ENCODE measurements around the gene MB. TPM values are rescaled to one million over a fixed set of nuclear protein-coding genes. Genes with fewer than 3 reads are reported as not detected.

Gene MB
- polyA plus RNA-seq, 2 of the 4 experiments (the other 2 are of a cell fraction) = 6.9 to 12.1 TPM

- POLR2A ChIA-PET = no interaction called here
- FAIRE-seq (no peak), DNase-seq (ENCODE audit: low read depth in 1 of 2, low spot score in 1 of 2) (no peak), ATAC-seq (no peak)
- H3K4me1 ChIP-seq = no peaks in the 10 kb centered on the region
- CTCF ChIA-PET = no interaction called here
- no peaks in the 10 kb centered on the region for H3K9me3 ChIP-seq
- no peak overlapping the region for H3K4me3 ChIP-seq
- WGBS (ENCODE audit: missing lambda C conversion rate) = 83% methylated on average over 8 of the region's 8 CpGs
- no peak overlapping the region for H3K27ac ChIP-seq
- H3K4me2 ChIP-seq = no peak overlapping the region
- no peak for TF ChIP-seq TFCP2L1 (CRISPR knock-in tag; IDR thresholded peaks at IDR 0.05)
- TF ChIP-seq TP53 (CRISPR knock-in tag; IDR thresholded peaks at IDR 0.05) = no peak
- TF ChIP-seq HOXA7 (CRISPR knock-in tag; IDR thresholded peaks at IDR 0.05) = no peak
- no peak for TF ChIP-seq KDM5A (IDR thresholded peaks at IDR 0.05)
- TF ChIP-seq NR3C1 (IDR thresholded peaks at IDR 0.05) = no peak
Measured at GRCh38 chr22:35576671-35577070, 40.5 kb downstream of the MB start.

- Histone ChIP-seq H3K4me1 (no peaks in the 10 kb centered on the region), H3K9me3 (no peaks in the 10 kb centered on the region), H3K27ac (0 out of 6 replicates have a peak overlapping the region, but pooled peaks of 1 of the 2 experiments have one; percentile 36), H3K4me2 (no peak overlapping the region), H3K4me3 (no peak overlapping the region)
- DNase-seq (ENCODE audit: low read depth in 1 of 2, low spot score in 1 of 2) = no peak
- 100% methylated on average over 5 of the region's 15 CpGs for WGBS (ENCODE audit: missing lambda C conversion rate)
- ChIA-PET POLR2A (no interaction called here), CTCF (interaction anchor here (0.5 to 1.7 kb wide), 4 partner anchors 8 to 529 kb away, joined by 3 to 9 read pairs (median 4); no protein-coding TSS in a partner anchor)
- no peak for FAIRE-seq
- no peak for TF ChIP-seq CEBPB (IDR thresholded peaks at IDR 0.05)
- peak in 1 of 2 experiments; percentile 56; a peak in 3 of 6 replicates for ATAC-seq
Measured at GRCh38 chr22:35575116-35575748, 41.9 kb downstream of the MB start.

GRCh38 chr22:35572556-35572955, 44.6 kb downstream of the MB start:
- POLR2A ChIA-PET = no interaction called here
- FAIRE-seq = no peak
- no peak overlapping the region for H3K27ac ChIP-seq
- no peak overlapping the region for H3K4me3 ChIP-seq
- no peaks in the 10 kb centered on the region for H3K9me3 ChIP-seq
- no peak for DNase-seq (ENCODE audit: low read depth in 1 of 2, low spot score in 1 of 2)
- 72% methylated on average over 8 of the region's 8 CpGs for WGBS (ENCODE audit: missing lambda C conversion rate)
- CTCF ChIA-PET = interaction anchor here (1.1 to 3.5 kb wide), 4 partner anchors 10 to 142 kb away, joined by 3 to 29 read pairs (median 10); no protein-coding TSS in a partner anchor
- H3K4me1 ChIP-seq = peaks cover 15% of the 10 kb centered on the region
- H3K4me2 ChIP-seq = no peak overlapping the region
- no peak for ATAC-seq
- TF ChIP-seq CTCF (IDR thresholded peaks at IDR 0.05) = no peak
- no peak for TF ChIP-seq PBX3 (IDR thresholded peaks at IDR 0.05)
- TF ChIP-seq HOXB13 (CRISPR knock-in tag; IDR thresholded peaks at IDR 0.05; ENCODE audit: low read depth) = no peak
- no peak for TF ChIP-seq BCL3 (IDR thresholded peaks at IDR 0.05)
- no peak for TF ChIP-seq HOXB5 (CRISPR knock-in tag; IDR thresholded peaks at IDR 0.05)
- TF ChIP-seq EHMT2 (IDR thresholded peaks at IDR 0.05; ENCODE audit: low read depth) = no peak
- no peak for TF ChIP-seq REST (IDR thresholded peaks at IDR 0.05)
